Calu3 (cell line): ENCODE measurements around the gene ZNF141. TPM values are rescaled to one million over a fixed set of nuclear protein-coding genes. Genes with fewer than 3 reads are reported as not detected.
"Not testable (repeated sequence)": the region's sequence is repeated elsewhere in the genome, so short reads cannot be mapped to it uniquely, and the experiment has no call there.

ENCODE experiments used
- BruUV-seq: library from RNA; stranded (reverse); fragments of 400-500 nt; replicated peaks from 2 replicates; lab custom pipeline; 2021; lab: Mats Ljungman, UMichigan
- CTCF ChIA-PET: fragments of 300-600 bp; sonication (Branson Sonifier 250); formaldehyde crosslinking; loops from one replicate; lab custom pipeline; 2022; ENCODE audit warnings: antibody characterized with exemption; lab: Charles Lee
- DNase-seq: peaks from one replicate; pipeline ENCODE4 v3.0.0; 2022
- H3K27ac Mint-ChIP-seq: one replicate; pipeline ENCODE4 v1.8.0; 2022; ENCODE audit warnings: mixed read lengths; ENCODE audit not compliant: unreplicated experiment
- H3K27me3 Mint-ChIP-seq: one replicate; pipeline ENCODE4 v1.8.0; 2022; ENCODE audit warnings: mixed read lengths; ENCODE audit not compliant: unreplicated experiment
- H3K36me3 Mint-ChIP-seq: one replicate; pipeline ENCODE4 v1.8.0; 2022; ENCODE audit warnings: mild to moderate bottlenecking, moderate library complexity, mixed read lengths; ENCODE audit not compliant: insufficient read depth, unreplicated experiment
- H3K4me1 Mint-ChIP-seq: one replicate; pipeline ENCODE4 v1.8.0; 2022; ENCODE audit warnings: mild to moderate bottlenecking, low read depth, mixed read lengths; ENCODE audit not compliant: unreplicated experiment
- H3K4me3 Mint-ChIP-seq: one replicate; pipeline ENCODE4 v1.8.0; 2022; ENCODE audit warnings: mild to moderate bottlenecking, low read depth, moderate library complexity, mixed read lengths; ENCODE audit not compliant: unreplicated experiment
- H3K9me3 Mint-ChIP-seq: one replicate; pipeline ENCODE4 v1.8.0; 2022; ENCODE audit warnings: low read depth, mixed read lengths; ENCODE audit not compliant: unreplicated experiment
- CTCF ChIP-seq: fragments of 200-600 bp; IDR thresholded peaks from one replicate; pipeline ENCODE4 v1.8.0; 2022; ENCODE audit warnings: antibody characterized with exemption; ENCODE audit not compliant: unreplicated experiment
- intact Hi-C: fragments of 100-400 bp; cut with micrococcal nuclease; formaldehyde crosslinking; loops from one replicate; pipeline ENCODE4 v1.10.0; 2022; ENCODE audit not compliant: unreplicated experiment
- microRNA-seq: library from miRNA; unstranded; fragments of <30 nt; microRNA quantifications from one replicate; pipeline ENCODE4 v1.2.0, GENCODE V29; 2022
- total RNA-seq: library from RNA; stranded (reverse); gene quantifications from 2 replicates; pipeline ENCODE4 v1.2.3, GENCODE V29; 2022

The ZNF141 gene
- total RNA-seq, 1 experiment from 2014 or later = 18.1 TPM

- no TSS peak for BruUV-seq
- H3K9me3 Mint-ChIP-seq = peaks cover 40% of the 10 kb centered on the region
- H3K4me1 Mint-ChIP-seq = peaks cover 8% of the 10 kb centered on the region
- H3K36me3 Mint-ChIP-seq = no peaks in the 10 kb centered on the region
- CTCF ChIA-PET = no interaction called here
- no peak overlapping the region for H3K4me3 Mint-ChIP-seq
- no peak overlapping the region for H3K27ac Mint-ChIP-seq
- TF ChIP-seq CTCF = no peak
- intact Hi-C loops = no loop called here
- no peak for DNase-seq
- no peaks in the 10 kb centered on the region for H3K27me3 Mint-ChIP-seq
Measured at GRCh38 chr4:404006-404405, 66.4 kb downstream of the ZNF141 start.

DNA sequence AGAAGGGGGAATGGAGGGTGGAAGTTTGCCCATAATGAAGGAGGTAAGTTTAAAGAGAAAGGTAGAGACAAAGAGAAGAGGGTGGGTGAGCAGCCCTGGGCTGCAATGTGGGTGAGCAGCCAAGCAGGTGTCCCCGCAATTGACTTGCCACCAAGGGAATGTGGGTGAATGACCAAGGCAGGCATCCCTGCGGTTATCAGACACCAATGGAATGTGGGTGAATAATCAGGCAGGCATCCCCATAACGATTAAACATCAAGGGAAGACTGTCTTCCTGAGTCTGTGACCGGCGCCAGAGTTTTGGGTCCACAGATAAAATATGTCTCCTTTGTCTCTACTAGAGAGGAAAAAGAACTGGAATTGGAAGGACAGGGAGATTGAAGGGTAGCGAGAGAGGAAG is 70.7 kb downstream of the ZNF141 start:
- H3K36me3 Mint-ChIP-seq, H3K4me3 Mint-ChIP-seq, H3K27ac Mint-ChIP-seq, intact Hi-C loops, H3K4me1 Mint-ChIP-seq, DNase-seq, CTCF ChIA-PET, BruUV-seq, H3K27me3 Mint-ChIP-seq: not testable (repeated sequence)
- H3K9me3 Mint-ChIP-seq = peaks cover 36% of the 10 kb centered on the region

- Mint-ChIP-seq H3K9me3 (peaks cover 5% of the 10 kb centered on the region), H3K27ac (peak overlapping the region; percentile 38), H3K27me3 (no peaks in the 10 kb centered on the region), H3K4me1 (no peaks in the 10 kb centered on the region), H3K36me3 (peaks cover 5% of the 10 kb centered on the region), H3K4me3 (no peak overlapping the region)
- CTCF ChIA-PET = no interaction called here
- BruUV-seq = no TSS peak
- no peak for DNase-seq
- TF ChIP-seq CTCF = no peak
- intact Hi-C loops = no loop called here
Measured at GRCh38 chr4:422587-422986, 85.0 kb downstream of the ZNF141 start.

Small RNAs within 50 kb of the gene (microRNA-seq; reads per million reads assigned to microRNA genes)
- not detected for gene MIR571

Other genes with a start within 250 kb of the ZNF141 start
- gene ZNF718, start 213.3 kb upstream of the ZNF141 start, total RNA-seq = 14.6 and 15.2 TPM in 2 replicates
- gene ZNF732, start 32.3 kb upstream of the ZNF141 start, total RNA-seq = not detected in 2 replicates
- 21.3 and 25.4 TPM in 2 replicates for gene ZNF721, start 161.3 kb downstream of the ZNF141 start, total RNA-seq
- 44.9 and 48.0 TPM in 2 replicates for gene PIGG, start 161.4 kb downstream of the ZNF141 start, total RNA-seq
- not detected in 2 replicates for gene TMEM271, start 238.5 kb downstream of the ZNF141 start, total RNA-seq